Iris pigment epithelial cell (primary cell): ENCODE data around the gene CMTM4.
A peak's percentile ranks its signal among the peaks of the same experiment; 100 is the strongest.
"Not testable (repeated sequence)": the region's sequence is repeated elsewhere in the genome, so short reads cannot be mapped to it uniquely, and the experiment has no call there.

Experiments
- DNase-seq: peaks from one replicate; pipeline ENCODE4 v3.0.0-alpha.2; 2011; ENCODE audit warnings: low read depth

Gene CMTM4

DNA sequence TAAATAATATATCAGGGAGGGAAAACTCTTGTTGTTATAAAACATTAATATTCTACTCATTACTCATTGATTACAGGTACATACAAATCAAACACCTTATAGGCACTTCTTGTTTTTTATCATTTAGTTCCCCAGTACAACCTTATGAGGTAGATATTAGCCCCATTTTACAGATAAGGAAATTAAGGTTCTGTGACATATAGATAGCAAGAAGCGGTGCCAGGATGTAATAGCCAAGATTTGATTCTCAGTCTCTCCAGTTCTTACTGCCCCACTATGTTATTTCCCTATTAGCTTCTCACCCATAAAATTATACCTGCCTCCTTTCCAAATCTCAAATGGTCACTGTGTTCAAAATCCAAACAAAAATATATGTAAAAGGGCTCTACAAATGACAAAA is 55.2 kb downstream of the CMTM4 start:
- no peak for DNase-seq

DNA sequence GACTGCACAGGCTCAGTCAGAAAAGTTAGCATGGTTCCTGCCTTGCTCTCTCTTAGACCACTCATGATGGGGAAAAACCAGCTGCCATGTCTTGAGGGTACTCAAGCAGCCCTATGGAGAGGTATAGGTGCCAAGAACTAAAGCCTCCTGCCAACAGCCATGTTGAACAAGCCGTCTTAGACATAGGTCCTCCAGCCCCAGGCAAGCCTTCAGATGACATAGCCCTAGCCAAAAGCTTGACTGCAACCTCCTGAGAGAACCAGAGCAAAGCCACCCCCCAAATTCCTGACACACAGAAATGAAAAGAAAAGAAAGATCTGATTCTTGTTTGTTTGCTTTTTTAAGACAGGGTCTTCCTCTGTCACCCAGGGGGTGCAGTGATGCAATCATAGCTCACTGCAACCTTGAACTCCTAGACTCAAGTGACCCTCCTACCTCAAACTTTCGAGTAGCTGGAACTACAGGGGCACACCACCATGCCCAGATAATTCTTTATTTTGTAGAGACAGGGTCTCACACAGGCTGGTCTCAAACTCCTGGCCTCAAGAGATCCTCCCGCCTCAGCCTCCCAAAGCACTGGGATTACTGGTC is 55.7 kb downstream of the CMTM4 start:
- DNase-seq, result no peak

DNA sequence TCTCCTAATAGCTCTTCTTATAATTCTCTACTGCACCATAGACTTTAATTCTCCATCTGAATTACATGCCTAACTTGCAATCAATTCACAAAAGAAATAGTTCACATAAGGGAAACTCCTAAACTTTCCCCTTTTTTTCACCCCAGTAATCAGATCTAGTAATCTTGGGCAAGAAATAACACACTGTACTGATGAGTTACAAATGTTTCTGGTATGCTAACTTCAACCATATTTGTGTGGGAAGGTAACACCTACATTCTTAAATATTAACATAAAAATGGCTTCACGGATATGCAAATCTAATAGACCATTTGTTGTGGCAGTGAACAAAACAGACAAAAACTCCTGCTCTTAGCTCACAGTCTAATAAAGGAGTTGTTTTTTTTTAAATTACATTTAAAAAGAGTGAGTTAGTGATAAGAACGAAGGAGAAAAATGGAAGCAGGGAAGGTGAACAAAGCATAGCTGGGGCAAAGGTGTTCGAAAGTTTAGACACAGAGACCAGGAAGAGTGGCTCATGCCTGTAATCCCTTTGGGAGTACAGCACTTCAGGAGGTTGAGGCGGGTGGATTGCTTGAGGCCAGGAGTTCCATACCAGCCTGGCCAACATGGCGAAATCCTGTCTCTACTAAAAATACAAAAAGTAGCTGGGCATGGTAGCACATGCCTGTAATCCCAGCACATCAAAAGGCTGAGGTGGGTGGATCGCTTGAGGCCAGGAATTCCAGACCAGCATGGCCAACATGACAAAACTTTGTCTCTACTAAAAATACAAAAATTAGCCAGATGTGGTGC is 57.3 kb downstream of the CMTM4 start:
- peak; percentile 75 for DNase-seq

DNA sequence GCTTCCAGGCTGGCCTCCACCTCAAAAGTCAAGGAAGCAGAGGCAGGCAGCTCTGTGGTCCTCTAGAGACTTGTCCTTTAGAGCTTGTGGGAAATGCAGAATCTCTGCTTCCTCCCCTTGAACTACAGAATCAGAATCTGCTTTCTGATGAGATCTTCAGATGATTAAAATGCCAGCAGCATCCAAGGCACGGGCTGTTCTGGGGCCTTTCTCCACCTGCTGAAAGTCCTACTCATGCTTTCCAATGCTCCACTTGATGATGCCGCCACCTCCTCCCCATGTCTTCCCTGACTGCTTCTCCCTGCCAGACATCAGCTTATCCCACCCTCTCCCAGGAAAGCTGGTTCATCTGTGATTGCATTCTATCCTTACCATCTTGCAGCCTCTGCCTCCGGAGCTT is 58.7 kb downstream of the CMTM4 start:
- DNase-seq, result no peak

DNA sequence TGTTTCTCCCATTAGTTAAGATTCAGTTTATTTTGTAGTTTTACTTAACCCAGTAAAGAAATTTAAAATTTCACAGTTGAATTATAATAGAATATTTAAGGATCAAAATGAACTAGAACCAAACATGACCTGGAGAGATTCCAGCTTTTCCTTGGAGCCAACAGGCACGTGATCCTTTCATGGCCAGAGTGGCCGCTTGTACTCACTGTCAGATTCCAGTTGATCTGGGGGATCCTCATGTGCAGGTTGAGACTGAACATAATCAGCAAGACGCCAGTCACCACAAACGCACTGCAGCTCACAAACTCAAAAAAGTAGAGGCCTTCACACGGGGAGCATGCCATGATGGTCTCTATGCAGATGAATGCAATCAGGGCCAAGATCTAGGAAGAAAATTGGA is 60.3 kb downstream of the CMTM4 start:
- no peak for DNase-seq

DNA sequence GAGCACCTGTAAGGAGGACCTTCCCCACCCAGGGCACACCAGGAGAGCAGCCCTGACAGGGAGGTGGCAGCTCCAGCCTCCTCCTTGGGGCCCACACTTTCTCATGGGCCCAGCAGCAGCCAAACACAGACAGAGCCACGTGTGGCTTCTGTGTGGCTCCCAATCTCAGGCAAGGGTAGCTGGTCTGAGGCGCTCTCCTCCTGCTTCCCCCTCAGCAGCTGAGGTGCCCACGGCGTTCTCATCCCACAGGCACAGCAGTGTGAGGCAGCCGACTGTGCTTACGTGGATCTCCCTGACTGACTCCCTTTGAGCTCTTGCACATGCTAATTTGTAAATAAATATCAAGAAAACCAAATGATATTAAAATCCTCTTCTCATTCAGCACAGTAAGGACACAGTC is 61.1 kb downstream of the CMTM4 start:
- no peak for DNase-seq

DNA sequence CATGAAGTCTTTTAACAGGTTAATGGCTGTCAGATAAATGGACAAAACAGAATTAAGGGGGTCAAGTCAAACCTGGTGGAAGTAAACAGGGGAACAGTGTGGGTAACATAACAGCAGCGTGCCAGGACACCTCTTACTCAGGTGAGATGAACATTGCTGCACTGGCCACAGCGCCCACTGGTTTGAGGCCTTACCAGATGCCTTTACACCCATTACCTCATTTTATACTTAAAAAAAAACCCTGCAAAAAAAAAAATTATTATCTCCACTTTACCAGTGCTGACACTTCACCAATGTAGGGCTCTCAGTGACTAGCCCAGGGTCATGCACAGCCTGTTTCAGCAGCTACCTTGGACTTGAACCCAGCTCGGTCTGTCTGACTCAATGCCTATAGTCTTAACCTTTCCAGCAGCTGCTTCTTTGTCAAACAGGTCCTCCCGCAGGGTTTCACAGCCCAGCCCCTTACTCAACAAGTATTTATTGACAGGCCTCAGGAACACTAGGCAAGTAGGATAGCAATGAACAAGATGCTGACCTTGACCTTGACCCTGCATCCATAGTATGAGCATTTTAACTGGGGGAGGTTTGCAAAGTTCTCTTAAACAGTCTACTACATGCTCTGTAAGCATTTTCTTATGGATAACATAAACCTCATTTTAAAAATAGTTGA is 61.9 kb downstream of the CMTM4 start:
- DNase-seq, result no peak

DNA sequence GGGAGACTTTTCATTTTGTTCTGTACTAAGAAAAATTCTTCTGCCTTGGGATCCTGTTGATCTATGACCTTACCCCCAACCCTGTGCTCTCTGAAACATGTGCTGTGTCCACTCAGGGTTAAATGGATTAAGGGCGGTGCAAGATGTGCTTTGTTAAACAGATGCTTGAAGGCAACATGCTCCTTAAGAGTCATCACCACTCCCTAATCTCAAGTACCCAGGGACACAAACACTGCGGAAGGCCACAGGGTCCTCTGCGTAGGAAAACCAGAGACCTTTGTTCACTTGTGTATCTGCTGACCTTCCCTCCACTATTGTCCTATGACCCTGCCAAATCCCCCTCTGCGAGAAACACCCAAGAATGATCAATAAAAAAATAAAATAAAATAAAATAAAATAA is 65.0 kb downstream of the CMTM4 start:
- not testable (repeated sequence) for DNase-seq

DNA sequence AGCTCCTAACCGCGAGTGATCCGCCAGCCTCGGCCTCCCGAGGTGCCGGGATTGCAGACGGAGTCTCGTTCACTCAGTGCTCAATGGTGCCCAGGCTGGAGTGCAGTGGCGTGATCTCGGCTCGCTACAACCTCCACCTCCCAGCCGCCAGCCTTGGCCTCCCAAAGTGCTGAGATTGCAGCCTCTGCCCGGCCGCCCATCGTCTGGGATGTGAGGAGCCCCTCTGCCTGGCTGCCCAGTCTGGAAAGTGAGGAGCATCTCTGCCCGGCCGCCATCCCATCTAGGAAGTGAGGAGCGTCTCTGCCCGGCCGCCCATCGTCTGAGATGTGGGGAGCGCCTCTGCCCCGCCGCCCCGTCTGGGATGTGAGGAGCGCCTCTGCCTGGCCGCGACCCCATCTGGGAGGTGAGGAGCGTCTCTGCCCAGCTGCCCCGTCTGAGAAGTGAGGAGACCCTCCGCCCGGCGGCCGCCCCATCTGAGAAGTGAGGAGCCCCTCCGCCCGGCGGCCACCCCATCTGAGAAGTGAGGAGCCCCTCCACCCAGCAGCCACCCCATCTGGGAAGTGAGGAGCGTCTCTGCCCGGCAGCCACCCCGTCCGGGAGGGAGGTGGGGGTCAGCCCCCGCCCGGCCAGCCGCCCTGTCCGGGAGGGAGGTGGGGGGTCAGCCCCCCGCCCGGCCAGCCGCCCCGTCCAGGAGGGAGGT is 65.8 kb downstream of the CMTM4 start:
- not testable (repeated sequence) for DNase-seq

DNA sequence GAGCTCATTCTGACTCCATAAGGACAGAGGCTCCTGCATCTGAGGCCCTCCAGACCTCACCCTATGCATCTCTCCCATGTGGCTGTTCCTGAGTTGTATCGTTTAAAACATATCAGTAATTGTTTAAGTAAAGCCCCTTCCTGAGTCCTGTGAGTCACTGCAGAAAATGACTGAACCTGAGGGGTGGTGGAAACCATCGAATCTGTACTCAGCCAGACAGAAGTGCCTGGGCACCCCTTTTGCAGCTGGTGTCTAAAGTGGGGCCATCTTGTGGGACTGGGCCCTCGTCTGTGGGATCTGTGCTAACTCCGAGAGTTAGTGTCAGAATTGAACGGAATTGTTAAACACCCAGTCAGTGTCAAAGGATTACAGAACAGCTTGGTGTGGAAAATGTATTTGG is 66.7 kb downstream of the CMTM4 start:
- DNase-seq, result no peak

DNA sequence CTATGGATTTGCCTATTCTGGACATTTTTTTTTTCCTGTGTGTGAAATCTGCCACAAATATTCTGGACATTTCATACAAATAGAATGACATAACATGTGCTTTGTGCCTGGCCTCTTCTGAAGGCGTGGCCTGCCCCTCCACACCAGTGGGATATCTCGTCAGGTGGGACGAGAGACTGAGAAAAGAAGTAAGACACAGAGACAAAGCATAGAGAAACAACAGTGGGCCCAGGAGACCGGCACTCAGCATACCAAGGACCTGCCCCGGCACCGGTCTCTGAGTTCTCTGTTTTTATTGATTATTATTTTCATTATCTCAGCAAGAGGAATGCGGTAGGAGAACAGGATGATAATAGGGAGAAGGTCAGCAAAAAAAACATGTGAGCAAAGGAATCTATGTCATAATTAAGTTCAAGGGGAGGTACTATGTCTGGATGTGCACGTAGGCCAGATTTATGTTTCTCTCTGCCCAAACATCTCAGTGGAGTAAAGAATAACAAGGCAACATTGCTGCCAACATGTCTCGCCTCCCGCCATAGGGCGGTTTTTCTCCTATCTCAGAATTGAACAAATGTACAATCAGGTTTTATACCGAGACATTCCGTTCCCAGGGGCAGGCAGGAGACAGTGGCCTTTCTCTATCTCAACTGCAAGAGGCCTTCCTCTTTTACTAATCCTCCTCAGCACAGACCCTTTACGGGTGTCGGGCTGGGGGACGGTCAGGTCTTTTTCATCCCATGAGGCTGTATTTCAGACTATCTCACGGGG is 68.7 kb downstream of the CMTM4 start:
- DNase-seq, result not testable (repeated sequence)

DNA sequence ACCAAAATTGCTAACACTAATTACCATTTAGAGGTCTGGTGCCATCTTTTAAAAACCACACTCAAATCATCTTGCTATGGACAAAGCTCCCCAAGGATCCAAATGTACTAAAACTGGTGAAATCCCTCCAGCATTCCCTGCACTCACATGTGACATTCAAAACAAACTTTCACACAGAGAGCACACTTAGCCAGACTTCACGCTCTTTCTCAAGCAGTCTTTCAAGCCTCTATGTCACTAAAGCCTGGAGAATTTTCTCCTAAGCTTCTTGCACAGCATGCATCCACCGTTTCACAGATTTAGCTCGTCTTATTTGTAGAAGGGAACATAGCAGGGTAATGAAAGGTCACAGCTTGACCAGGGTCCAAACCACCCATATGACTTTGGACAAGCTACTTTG is 72.8 kb downstream of the CMTM4 start:
- DNase-seq, result no peak

DNA sequence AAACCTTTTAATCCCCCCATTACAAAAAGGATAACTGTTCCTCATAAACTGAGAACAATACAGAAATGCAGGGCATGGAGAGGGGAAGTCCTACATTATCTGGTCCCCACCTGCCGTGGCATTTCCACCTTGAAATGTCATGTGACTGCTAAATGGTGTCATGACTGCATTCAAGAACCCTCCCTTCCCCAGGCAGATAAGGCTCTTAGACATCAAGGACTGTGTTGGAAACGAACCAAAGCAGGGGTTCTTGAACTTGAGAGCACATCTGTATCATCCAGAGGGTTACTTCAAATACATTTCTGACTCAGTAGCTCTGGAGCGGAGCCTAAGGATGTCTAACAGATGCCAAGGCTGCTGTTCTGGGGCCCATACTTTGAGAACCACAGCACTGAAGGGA is 73.7 kb downstream of the CMTM4 start:
- DNase-seq, result no peak

DNA sequence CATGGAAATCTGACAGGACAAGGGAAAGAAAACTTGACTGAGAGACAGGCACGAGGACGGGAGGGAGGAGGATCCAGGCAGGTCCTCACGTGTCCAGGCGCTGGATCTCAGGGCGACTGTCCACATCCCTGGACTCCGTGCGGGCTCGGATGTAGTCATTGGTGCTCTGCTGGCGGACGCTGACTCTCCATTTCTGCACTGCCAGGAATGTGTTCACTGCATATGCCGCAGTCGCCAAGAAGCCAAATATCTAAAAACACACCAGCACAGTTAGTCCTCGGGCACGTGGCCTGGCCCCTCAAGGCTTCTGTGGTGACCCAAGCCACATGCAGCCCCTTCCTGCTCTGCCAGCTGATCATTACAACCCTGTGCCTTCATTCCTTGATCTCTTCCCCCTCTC is 74.6 kb downstream of the CMTM4 start:
- no peak for DNase-seq

DNA sequence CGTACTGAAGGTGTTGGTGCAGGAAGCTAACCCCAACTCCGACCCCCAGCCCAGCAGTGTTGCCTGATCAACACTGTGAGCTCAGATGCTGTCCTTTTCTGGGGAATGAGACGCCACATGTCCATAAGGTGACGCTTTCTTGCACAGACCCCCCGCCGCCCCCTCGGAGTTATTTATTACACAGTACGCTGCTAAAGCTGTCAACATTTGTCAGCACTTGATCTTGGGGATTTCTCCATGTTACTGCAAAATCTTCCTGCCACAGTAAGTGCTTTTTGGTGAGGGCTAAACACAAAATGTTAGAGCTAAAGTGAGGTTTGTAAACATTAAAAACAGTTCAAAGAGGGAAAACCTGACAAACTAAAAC is 76.1 kb downstream of the CMTM4 start:
- DNase-seq, result no peak

DNA sequence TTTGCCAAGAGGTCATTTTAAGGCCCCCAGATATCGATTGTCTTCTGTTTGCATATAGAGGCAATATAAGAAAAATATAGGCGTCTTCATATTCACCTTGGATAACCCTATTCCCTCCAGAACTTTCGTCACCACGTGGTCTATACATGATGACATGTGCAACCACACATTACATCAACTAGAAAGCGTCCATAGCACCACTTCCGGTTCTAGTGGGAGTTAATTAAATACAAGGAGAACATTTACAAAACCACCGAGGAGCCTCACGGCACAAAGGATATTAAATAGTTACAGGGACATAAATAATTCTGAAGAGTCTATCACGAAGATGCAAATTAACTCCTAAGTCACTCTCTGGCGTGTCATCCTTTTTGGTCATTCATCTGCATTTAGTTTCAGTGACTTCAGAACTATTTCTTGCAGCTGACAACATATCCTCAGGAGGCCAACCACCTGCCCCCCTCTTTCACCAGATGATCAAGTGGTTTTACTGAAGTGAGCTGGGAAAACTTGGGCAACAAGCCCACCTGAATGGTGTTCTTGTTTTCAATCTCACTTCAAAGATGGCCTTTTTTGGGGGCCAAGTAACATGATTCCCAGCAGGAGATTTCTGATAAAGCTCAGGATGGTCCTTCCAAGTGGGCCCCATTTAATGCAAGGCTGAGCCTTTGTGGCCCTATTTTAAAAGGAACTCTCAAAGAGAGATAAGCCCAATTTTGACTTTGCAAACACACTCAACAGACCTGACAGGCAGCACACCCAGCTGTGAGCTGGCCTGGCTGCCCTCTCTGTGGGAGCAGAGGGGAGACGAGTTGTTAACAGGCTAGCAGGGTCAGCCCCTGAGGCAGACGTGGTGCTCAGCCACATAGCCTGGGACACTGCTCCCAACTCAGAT is 76.8 kb downstream of the CMTM4 start:
- DNase-seq, result peak; percentile 81

DNA sequence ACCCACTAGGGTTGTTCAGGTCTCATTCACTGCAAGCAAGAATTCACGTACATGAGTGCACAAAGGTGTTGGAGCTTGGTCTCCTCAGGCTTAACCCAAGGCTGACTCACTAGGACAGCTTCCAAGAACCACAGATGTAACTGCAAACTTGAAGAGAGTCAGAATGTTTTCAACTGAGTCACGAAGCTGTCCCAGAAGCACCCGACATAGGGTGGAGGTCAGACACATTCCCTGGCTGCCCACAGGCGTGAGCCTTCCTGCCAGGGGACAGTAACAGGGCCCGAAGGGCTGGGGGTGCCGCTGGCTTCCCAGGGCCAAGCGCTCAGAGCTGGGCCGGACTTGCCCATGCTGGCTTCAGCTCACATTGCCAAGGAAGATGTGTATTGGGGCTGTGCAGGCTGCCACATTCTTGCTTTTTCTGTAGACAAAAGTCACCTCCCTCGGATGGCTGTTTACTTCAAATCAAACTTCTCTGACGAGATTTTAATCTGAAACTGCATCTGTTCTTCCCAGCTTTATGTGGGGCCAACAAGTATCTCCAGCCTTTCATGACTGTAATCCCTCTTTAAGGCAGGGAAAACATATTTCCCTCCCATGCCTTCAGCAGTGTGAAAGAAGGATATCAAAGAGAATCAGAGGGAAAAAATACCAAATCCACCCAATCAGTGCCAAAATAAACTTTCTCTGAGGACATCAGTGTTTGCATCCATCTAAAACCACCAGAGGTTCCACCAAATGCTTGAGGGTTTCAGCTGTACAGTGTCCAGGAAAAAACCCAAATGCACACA is 77.8 kb downstream of the CMTM4 start:
- peak; percentile 99 for DNase-seq

DNA sequence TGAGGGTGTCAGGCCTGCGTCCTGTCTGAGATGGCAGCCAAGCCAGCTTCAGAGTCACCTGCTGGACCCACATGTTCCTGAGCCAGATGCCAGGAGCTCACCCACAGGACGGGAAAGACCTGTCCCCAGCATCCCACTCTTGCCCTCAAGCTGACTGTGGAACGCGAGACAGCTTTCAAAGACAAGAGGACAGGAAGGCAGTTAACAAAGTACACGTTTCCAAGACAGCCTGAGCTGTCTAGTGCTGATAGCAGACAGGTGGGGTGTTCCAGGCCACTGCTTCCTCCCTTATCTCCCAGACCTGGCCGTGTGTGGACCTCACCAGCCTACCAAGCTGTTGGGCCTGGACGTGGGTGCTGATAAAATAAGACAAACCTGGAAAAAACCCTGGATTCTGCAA is 78.8 kb downstream of the CMTM4 start:
- peak; percentile 31 for DNase-seq

DNA sequence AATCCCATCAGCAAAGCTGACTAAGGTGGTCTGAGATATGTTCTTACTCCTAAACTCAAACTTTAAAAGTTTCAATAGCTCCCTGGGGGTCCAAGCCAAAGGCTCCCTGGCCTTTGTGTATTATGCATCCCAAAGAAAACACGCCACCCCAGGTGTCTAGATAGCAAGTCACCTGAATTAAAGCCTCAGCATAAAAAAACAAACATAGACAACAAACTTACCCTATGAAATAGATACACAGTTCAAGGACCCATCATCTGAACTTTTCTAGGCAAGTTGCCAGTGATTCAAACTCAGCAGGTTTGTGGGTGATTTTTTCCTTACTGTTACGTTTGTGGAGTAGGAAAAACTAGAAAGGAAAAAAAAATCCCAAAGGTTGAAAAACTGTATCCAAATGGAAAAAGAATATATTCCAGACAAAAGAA is 79.5 kb downstream of the CMTM4 start:
- peak; percentile 60 for DNase-seq

DNA sequence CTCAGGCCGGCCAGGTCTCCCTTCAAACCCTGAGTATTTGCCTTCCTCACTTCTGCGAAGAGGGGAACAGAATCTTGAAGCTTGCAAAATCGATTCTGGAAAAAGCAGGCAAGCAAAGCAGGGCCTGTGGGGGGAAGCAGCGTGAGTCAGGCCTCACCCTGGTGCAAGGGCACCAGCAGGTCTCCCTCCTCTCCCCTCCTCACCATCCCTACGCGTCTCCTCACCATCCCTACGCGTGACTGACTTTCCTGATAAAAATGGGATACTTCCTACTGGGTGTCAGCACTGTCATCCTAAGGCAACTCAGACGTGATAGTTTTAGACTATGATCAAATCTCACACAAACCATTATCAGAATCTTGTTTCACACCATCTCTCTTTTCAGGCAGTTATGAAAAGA is 80.0 kb downstream of the CMTM4 start:
- peak; percentile 54 for DNase-seq
